Measurements from ENCODE around the gene SNHG17. TPM values are rescaled to one million over a fixed set of nuclear protein-coding genes. Genes with fewer than 3 reads are reported as not detected.

The SNHG17 gene
- total and polyA plus RNA-seq, 9 of the 15 experiments (the other 6 are each of a cell fraction or from before 2014, with no cell fraction given) = 29.8 to 106 (median 57.7) TPM

DNA sequence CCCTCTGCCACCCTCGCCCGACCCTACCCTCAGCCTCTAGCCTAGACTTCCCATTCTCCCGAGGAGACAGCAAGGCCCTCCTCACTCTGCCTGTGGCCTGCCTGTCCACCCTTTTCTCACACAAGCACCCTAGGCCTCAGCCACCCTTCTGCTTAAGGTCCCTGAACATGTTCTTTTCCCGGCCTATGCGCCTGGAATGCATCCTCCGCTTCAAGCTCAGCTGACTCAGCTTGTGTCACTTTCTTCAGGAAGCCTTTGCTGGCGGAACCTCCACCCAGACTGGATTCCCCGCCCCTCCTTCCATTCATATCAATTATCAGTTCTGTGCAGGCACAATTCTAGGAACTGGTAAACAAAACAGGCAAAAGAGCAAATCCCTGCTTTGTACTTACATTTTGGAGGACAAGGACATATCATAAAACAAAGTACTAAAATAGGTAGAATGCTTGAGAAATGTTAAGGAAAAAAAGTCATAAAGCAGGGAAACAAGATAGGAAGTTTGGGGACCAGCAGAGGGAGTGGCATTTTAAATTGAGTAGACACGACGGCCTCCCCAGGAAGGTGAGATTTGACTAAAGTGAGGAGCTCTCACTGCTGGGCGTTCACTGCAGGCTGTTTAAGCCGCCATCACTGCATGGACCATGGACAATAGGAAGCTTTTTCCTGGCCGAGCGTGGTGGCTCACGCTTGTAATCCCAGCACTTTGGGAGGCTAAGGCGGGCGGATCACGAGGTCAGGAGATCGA lies 17.9 kb upstream of the SNHG17 start (continued):
- TF ChIP-seq RAD51 (IDR thresholded peaks at IDR 0.05; ENCODE audit: borderline replicate concordance, low read depth) (no peak; the same call in 1 of the 2 replicates), TAF9B (IDR thresholded peaks at IDR 0.05; ENCODE audit: partially characterized antibody) (peak; percentile 60), XRCC4 (IDR thresholded peaks at IDR 0.05; ENCODE audit: extremely low read depth, insufficient read depth, insufficient read length) (no peak), MCM5 (IDR thresholded peaks at IDR 0.05; ENCODE audit: low read depth) (no peak), RB1 (IDR thresholded peaks at IDR 0.05; ENCODE audit: low read depth) (no peak), MTA3 (IDR thresholded peaks at IDR 0.05; ENCODE audit: borderline replicate concordance) (peak; percentile 64; the same call in 1 of the 2 replicates), MEF2A (IDR thresholded peaks at IDR 0.05; ENCODE audit: control insufficient read depth, low read depth, low read length) (no peak), ZNF263 (CRISPR knock-in tag; IDR thresholded peaks at IDR 0.05; ENCODE audit: borderline replicate concordance) (no peak), BACH1 (tag; IDR thresholded peaks at IDR 0.05) (no peak), XRCC3 (IDR thresholded peaks at IDR 0.05) (no peak), SNRNP70 (optimal IDR thresholded peaks at IDR 0.05; ENCODE audit: low read depth, low read length) (no peak), ZNF584 (CRISPR knock-in tag; IDR thresholded peaks at IDR 0.05; ENCODE audit: low read depth) (no peak), ZNF436 (CRISPR knock-in tag; IDR thresholded peaks at IDR 0.05) (no peak), EP400 (IDR thresholded peaks at IDR 0.05) (peak; percentile 64), MAFK (IDR thresholded peaks at IDR 0.05; ENCODE audit: low read length) (peak; percentile 87), KAT8 (IDR thresholded peaks at IDR 0.05; ENCODE audit: low read depth) (no peak), C11orf30 (IDR thresholded peaks at IDR 0.05; ENCODE audit: low read depth) (peak; percentile 96), PHF21A (IDR thresholded peaks at IDR 0.05; ENCODE audit: borderline replicate concordance, low read depth) (peak; percentile 59; the same call in 1 of the 2 replicates), FOSL1 (tag; conservative IDR thresholded peaks at IDR 0.05) (peak; percentile 86), CCNT2 (IDR thresholded peaks at IDR 0.05; ENCODE audit: borderline replicate concordance, extremely low read depth, insufficient read length, low read depth, low read length) (no peak), ARID2 (IDR thresholded peaks at IDR 0.05) (no peak), ZNF23 (CRISPR knock-in tag; IDR thresholded peaks at IDR 0.05) (no peak)
- TF ChIP-seq, protein P1, sequence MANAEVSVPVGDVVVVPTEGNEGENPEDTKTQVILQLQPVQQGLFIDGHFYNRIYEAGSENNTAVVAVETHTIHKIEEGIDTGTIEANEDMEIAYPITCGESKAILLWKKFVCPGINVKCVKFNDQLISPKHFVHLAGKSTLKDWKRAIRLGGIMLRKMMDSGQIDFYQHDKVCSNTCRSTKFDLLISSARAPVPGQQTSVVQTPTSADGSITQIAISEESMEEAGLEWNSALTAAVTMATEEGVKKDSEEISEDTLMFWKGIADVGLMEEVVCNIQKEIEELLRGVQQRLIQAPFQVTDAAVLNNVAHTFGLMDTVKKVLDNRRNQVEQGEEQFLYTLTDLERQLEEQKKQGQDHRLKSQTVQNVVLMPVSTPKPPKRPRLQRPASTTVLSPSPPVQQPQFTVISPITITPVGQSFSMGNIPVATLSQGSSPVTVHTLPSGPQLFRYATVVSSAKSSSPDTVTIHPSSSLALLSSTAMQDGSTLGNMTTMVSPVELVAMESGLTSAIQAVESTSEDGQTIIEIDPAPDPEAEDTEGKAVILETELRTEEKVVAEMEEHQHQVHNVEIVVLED (CRISPR knock-in tag; IDR thresholded peaks at IDR 0.05) = no peak
- TF ChIP-seq, protein P2, sequence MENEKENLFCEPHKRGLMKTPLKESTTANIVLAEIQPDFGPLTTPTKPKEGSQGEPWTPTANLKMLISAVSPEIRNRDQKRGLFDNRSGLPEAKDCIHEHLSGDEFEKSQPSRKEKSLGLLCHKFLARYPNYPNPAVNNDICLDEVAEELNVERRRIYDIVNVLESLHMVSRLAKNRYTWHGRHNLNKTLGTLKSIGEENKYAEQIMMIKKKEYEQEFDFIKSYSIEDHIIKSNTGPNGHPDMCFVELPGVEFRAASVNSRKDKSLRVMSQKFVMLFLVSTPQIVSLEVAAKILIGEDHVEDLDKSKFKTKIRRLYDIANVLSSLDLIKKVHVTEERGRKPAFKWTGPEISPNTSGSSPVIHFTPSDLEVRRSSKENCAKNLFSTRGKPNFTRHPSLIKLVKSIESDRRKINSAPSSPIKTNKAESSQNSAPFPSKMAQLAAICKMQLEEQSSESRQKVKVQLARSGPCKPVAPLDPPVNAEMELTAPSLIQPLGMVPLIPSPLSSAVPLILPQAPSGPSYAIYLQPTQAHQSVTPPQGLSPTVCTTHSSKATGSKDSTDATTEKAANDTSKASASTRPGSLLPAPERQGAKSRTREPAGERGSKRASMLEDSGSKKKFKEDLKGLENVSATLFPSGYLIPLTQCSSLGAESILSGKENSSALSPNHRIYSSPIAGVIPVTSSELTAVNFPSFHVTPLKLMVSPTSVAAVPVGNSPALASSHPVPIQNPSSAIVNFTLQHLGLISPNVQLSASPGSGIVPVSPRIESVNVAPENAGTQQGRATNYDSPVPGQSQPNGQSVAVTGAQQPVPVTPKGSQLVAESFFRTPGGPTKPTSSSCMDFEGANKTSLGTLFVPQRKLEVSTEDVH (IDR thresholded peaks at IDR 0.05; ENCODE audit: low read depth, partially characterized antibody) = no peak
- TF ChIP-seq, protein P3, sequence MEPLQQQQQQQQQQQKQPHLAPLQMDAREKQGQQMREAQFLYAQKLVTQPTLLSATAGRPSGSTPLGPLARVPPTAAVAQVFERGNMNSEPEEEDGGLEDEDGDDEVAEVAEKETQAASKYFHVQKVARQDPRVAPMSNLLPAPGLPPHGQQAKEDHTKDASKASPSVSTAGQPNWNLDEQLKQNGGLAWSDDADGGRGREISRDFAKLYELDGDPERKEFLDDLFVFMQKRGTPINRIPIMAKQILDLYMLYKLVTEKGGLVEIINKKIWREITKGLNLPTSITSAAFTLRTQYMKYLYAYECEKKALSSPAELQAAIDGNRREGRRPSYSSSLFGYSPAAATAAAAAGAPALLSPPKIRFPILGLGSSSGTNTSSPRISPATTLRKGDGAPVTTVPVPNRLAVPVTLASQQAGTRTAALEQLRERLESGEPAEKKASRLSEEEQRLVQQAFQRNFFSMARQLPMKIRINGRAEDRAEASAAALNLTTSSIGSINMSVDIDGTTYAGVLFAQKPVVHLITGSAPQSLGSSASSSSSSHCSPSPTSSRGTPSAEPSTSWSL (CRISPR knock-in tag; IDR thresholded peaks at IDR 0.05; ENCODE audit: borderline replicate concordance) = no peak

Measured in K562 (cell line).